ENCODE measurements around the gene ASTN2. TPM values are rescaled to one million over a fixed set of nuclear protein-coding genes. Genes with fewer than 3 reads are reported as not detected.

The ASTN2 gene
- total RNA-seq: 1.2 and 2.6 TPM in 2 replicates

GRCh38 chr9:117414906-117415331, at the start of gene ASTN2:
Gene ASTN2 (minus strand): TSS chr9:117415057. CDS start chr9:117414938, 119 bp downstream.

GRCh38 chr9:116687074-116687753, 727.6 kb downstream of the ASTN2 start, which contains the start of gene TRIM32:
Gene TRIM32 (plus strand): TSS chr9:116687305. CDS start chr9:116697743, 10,438 bp downstream.

Data from dermis lymphatic vessel endothelial cell (primary cell).